Keratinocyte (primary cell): ENCODE results near the gene SMURF2. TPM values are rescaled to one million over a fixed set of nuclear protein-coding genes. Genes with fewer than 3 reads are reported as not detected.

ENCODE experiments used
- DNase-seq: peaks from one replicate; pipeline ENCODE4 v3.0.0-alpha.2; 2011; ENCODE audit warnings: low read depth, missing footprints, low spot score
- FAIRE-seq: peaks from 2 replicates; lab custom pipeline; 2011; peaks lifted over from hg19 to GRCh38; lab: Jason Lieb, UNC
- H2AFZ ChIP-seq: 2 replicates; pipeline ENCODE4 v1.6.0; 2012; ENCODE audit warnings: low read length, control low read depth, inconsistent platforms; ENCODE audit not compliant: control insufficient read depth
- H3K27ac ChIP-seq: 2 replicates; pipeline ENCODE4 v1.5.1; 2011; ENCODE audit warnings: low read length; ENCODE audit not compliant: control insufficient read depth, insufficient read depth
- H3K27me3 ChIP-seq: 3 replicates; pipeline ENCODE4 v1.6.0; 2011; ENCODE audit warnings: low read length; ENCODE audit not compliant: control insufficient read depth, insufficient read depth; ENCODE audit errors: extremely low read depth
- H3K36me3 ChIP-seq, 2 experiments: 2 replicates in 1 of 2; 3 replicates in 1 of 2; pipeline ENCODE4 v1.5.1; 2011; ENCODE audit warnings: low read length in 2 of 2, mild to moderate bottlenecking in 1 of 2; ENCODE audit not compliant: control insufficient read depth in 2 of 2, insufficient read depth in 2 of 2; ENCODE audit errors: extremely low read depth in 1 of 2
- H3K4me1 ChIP-seq: 3 replicates; pipeline ENCODE4 v1.5.1; 2011; ENCODE audit warnings: low read length; ENCODE audit not compliant: control insufficient read depth, insufficient read depth; ENCODE audit errors: extremely low read depth
- H3K4me2 ChIP-seq: 3 replicates; pipeline ENCODE4 v1.6.0; 2011; ENCODE audit warnings: low read depth, low read length; ENCODE audit not compliant: control insufficient read depth, insufficient read depth; ENCODE audit errors: extremely low read depth
- H3K4me3 ChIP-seq, 3 experiments: fragments of 200-600 bp in 1 of 3; sonication (generic) in 1 of 3; 2 replicates in 2 of 3; 3 replicates in 1 of 3; pipeline ENCODE4 v1.5.1; 2011 to 2016; ENCODE audit warnings: low read length in 3 of 3, mild to moderate bottlenecking in 3 of 3, control low read depth in 2 of 3, inconsistent platforms in 1 of 3, low read depth in 1 of 3, mixed read lengths in 1 of 3, mixed run types in 1 of 3, moderate library complexity in 1 of 3; ENCODE audit not compliant: control insufficient read depth in 2 of 3, insufficient read depth in 2 of 3; ENCODE audit errors: extremely low read depth in 1 of 3
- H3K79me2 ChIP-seq: 2 replicates; pipeline ENCODE4 v1.6.0; 2012; ENCODE audit warnings: low read length; ENCODE audit not compliant: control insufficient read depth, insufficient read depth
- H3K9ac ChIP-seq: 3 replicates; pipeline ENCODE4 v1.6.0; 2011; ENCODE audit warnings: low read length; ENCODE audit not compliant: control insufficient read depth, insufficient read depth; ENCODE audit errors: extremely low read depth
- H3K9me1 ChIP-seq: 3 replicates; pipeline ENCODE4 v1.6.0; 2011; ENCODE audit warnings: low read length; ENCODE audit not compliant: control insufficient read depth, insufficient read depth; ENCODE audit errors: extremely low read depth
- H3K9me3 ChIP-seq: 2 replicates; pipeline ENCODE4 v1.5.1; 2012; ENCODE audit warnings: low read depth, low read length; ENCODE audit not compliant: control insufficient read depth
- H4K20me1 ChIP-seq: 3 replicates; pipeline ENCODE4 v1.6.0; 2011; ENCODE audit warnings: low read length; ENCODE audit not compliant: control insufficient read depth, insufficient read depth; ENCODE audit errors: extremely low read depth
- EZH2 ChIP-seq: IDR thresholded peaks from one replicate; pipeline ENCODE4 v1.6.1; 2012; ENCODE audit warnings: inconsistent platforms, mild to moderate bottlenecking, low read length, moderate library complexity
- dilution Hi-C: fragments of 300-500 bp; cut with MboI; formaldehyde crosslinking; loops from one replicate; pipeline ENCODE4 v1.7.0; 2020; ENCODE audit warnings: low sequenced_read_pairs; ENCODE audit not compliant: extremely low pct_ligation_motif_present
- polyA plus RNA-seq, 5 experiments: library from polyadenylated mRNA; depleted of rRNA in 3 of 5; stranded (reverse) in 3 of 5; stranded (forward) in 1 of 5; unstranded in 1 of 5; fragments of >200 nt; gene quantifications; 1 replicate in 1 of 5; 2 replicates in 3 of 5; 3 replicates in 1 of 5; pipeline versions ENCODE4 v1.2.1 to v1.2.3, GENCODE V29; 2011 to 2012; ENCODE audit warnings: missing spikeins in 2 of 5, low read depth in 1 of 5, low replicate concordance in 1 of 5
- TF ChIP-seq, protein P1 (sequence below), 3 experiments: IDR thresholded peaks in 1 of 3; conservative IDR thresholded peaks in 1 of 3; optimal IDR thresholded peaks in 1 of 3; 2 replicates in 2 of 3; 3 replicates in 1 of 3; pipeline versions ENCODE3 to v1.5.1; 2011; ENCODE audit warnings: low read length in 3 of 3, mild to moderate bottlenecking in 3 of 3, moderate library complexity in 2 of 3, control low read depth in 1 of 3, inconsistent platforms in 1 of 3; ENCODE audit not compliant: insufficient read depth in 2 of 3; ENCODE audit errors: extremely low read depth in 1 of 3

SMURF2 gene
- polyA plus RNA-seq, 1 donor (not counting 4 experiments of a cell fraction or from before 2014, with no cell fraction given) = 128 TPM

GRCh38 chr17:64647817-64648216 lies 14.3 kb downstream of the SMURF2 start:
- H3K27ac ChIP-seq = no peak overlapping the region
- H3K9ac ChIP-seq = no peak overlapping the region
- DNase-seq (no peak), FAIRE-seq (no peak)
- no peaks in the 10 kb centered on the region for H3K9me3 ChIP-seq
- no peaks in the 10 kb centered on the region for H3K9me1 ChIP-seq
- H3K36me3 ChIP-seq = peaks cover 9 to 35% of the 10 kb centered on the region in 2 experiments
- H4K20me1 ChIP-seq = peaks cover 64% of the 10 kb centered on the region
- no peak overlapping the region for H3K4me3 ChIP-seq
- no peaks in the 10 kb centered on the region for H3K27me3 ChIP-seq
- TF ChIP-seq, protein P1, sequence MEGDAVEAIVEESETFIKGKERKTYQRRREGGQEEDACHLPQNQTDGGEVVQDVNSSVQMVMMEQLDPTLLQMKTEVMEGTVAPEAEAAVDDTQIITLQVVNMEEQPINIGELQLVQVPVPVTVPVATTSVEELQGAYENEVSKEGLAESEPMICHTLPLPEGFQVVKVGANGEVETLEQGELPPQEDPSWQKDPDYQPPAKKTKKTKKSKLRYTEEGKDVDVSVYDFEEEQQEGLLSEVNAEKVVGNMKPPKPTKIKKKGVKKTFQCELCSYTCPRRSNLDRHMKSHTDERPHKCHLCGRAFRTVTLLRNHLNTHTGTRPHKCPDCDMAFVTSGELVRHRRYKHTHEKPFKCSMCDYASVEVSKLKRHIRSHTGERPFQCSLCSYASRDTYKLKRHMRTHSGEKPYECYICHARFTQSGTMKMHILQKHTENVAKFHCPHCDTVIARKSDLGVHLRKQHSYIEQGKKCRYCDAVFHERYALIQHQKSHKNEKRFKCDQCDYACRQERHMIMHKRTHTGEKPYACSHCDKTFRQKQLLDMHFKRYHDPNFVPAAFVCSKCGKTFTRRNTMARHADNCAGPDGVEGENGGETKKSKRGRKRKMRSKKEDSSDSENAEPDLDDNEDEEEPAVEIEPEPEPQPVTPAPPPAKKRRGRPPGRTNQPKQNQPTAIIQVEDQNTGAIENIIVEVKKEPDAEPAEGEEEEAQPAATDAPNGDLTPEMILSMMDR (optimal IDR thresholded peaks at IDR 0.05 in 1 of 3, IDR thresholded peaks at IDR 0.05 in 1 of 3, conservative IDR thresholded peaks at IDR 0.05 in 1 of 3; ENCODE audit: extremely low read depth in 1 of 3, insufficient read depth in 2 of 3, low read length in 3 of 3) = no peak
- TF ChIP-seq EZH2 = no peak
- no peak overlapping the region for H3K4me2 ChIP-seq
- H3K79me2 ChIP-seq = peaks cover 100% of the 10 kb centered on the region
- peaks cover 20% of the 10 kb centered on the region for H3K4me1 ChIP-seq
- dilution Hi-C loops = no loop called here
- no peak overlapping the region for H2AFZ ChIP-seq

- Histone ChIP-seq H3K4me3 (no peak overlapping the region), H3K79me2 (peaks cover 100% of the 10 kb centered on the region), H3K27me3 (no peaks in the 10 kb centered on the region), H3K27ac (no peak overlapping the region), H4K20me1 (peaks cover 73% of the 10 kb centered on the region), H2AFZ (no peak overlapping the region), H3K9me1 (no peaks in the 10 kb centered on the region), H3K9me3 (no peaks in the 10 kb centered on the region), H3K4me2 (no peak overlapping the region), H3K36me3 (peaks cover 6 to 28% of the 10 kb centered on the region in 2 experiments), H3K9ac (no peak overlapping the region), H3K4me1 (peaks cover 23% of the 10 kb centered on the region)
- dilution Hi-C loops = no loop called here
- DNase-seq (no peak), FAIRE-seq (no peak)
- TF ChIP-seq EZH2 = no peak
- TF ChIP-seq, protein P1 (optimal IDR thresholded peaks at IDR 0.05 in 1 of 3, IDR thresholded peaks at IDR 0.05 in 1 of 3, conservative IDR thresholded peaks at IDR 0.05 in 1 of 3; ENCODE audit: extremely low read depth in 1 of 3, insufficient read depth in 2 of 3, low read length in 3 of 3) = no peak
Measured at GRCh38 chr17:64639516-64639915, 22.6 kb downstream of the SMURF2 start.
